ENCODE data around the gene MYO1B. TPM values are rescaled to one million over a fixed set of nuclear protein-coding genes. Genes with fewer than 3 reads are reported as not detected.
A peak's percentile ranks its signal among the peaks of the same experiment; 100 is the strongest.

Gene MYO1B
- total and polyA plus RNA-seq, 12 donors, result 8.7 to 32.4 (median 14.4) TPM

DNA sequence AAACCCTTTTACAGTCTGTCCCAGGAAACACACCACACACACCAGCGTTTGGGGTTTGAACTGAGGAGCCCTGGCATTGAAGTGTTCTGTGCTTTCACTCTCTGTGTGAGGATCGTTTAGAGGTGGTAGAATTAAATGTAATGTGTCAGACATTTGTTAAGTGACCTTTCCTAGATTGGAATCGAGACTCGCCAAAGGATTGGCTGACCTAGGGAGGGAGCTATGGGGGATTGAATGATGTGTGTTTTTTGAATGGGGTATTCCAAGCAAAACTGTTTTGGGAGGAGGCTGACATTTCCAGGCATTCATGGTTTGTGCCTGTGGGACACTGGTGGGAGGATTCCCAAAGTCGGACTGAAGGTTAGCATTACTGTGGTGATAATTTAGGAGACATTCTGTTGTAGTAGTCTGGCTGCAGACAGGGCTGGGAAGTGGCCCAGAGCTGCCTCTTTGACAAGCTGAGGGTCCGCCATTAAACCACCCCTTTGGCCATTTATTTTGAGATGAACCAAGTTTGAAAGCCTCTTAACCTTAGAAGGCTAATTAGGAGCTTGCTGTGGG, 1.7 kb downstream of the MYO1B start:
- Histone ChIP-seq H3K4me1 (peaks cover 5 to 63% (median 34%) of the 10 kb centered on the region in 9 donors), H3K27ac (peak overlapping the region; percentile 75 to 93 (median 87)), H3K27me3 (peaks cover 0 to 32% (median 0%) of the 10 kb centered on the region in 7 donors), H3K9me3 (peaks cover 0 to 7% (median 0%) of the 10 kb centered on the region in 11 donors), H3K36me3 (no peaks in the 10 kb centered on the region), H3K4me3 (peak overlapping the region in 9 of 10 donors; percentile 65 to 88 (median 77))
- TF ChIP-seq, protein P1, sequence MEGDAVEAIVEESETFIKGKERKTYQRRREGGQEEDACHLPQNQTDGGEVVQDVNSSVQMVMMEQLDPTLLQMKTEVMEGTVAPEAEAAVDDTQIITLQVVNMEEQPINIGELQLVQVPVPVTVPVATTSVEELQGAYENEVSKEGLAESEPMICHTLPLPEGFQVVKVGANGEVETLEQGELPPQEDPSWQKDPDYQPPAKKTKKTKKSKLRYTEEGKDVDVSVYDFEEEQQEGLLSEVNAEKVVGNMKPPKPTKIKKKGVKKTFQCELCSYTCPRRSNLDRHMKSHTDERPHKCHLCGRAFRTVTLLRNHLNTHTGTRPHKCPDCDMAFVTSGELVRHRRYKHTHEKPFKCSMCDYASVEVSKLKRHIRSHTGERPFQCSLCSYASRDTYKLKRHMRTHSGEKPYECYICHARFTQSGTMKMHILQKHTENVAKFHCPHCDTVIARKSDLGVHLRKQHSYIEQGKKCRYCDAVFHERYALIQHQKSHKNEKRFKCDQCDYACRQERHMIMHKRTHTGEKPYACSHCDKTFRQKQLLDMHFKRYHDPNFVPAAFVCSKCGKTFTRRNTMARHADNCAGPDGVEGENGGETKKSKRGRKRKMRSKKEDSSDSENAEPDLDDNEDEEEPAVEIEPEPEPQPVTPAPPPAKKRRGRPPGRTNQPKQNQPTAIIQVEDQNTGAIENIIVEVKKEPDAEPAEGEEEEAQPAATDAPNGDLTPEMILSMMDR (IDR thresholded peaks at IDR 0.05), result no peak
- ATAC-seq (peak in 7 of 8 donors; percentile 6 to 50 (median 32)), DNase-seq (no peak)
- 46 to 54% methylated on average over 6 of the region's 6 CpGs for WGBS, 2 donors
- intact Hi-C loops (cut with DNase I), result loop anchor here in 7 of 10 donors (5.0 to 10.0 kb wide), 5 partner anchors 55 to 138 kb away; no protein-coding TSS in a partner anchor

DNA sequence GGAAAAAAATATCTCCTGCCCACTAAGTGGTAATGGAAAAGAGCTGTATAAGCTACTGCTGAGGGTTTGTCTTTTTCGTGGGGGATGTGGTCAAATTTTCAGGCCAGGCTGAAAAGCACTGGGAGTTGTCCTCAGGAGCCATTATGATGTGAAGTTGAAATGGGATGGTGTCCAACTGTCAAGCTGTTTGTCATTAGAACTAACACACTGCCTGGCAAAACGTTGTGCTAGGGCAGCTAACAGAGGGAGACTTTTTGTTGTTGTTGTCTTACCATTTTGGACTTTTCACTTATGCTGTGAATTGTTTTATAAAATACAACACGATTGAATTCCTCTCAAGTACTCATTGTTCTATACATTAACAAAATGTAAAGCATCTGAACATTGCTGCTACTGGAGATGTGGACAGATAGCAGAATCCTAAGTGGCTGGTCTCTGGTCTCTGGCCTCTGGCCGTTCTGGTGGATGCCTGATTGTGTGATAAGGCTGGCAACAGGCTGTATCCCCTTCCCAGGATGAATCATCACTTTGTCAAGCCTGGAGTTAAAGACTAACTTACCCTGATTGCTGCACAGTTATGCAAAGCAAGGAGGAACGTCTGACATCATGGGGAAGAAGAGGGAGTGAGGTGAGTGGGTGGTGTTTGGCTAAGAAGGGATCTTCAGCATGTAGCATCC, 2.3 kb downstream of the MYO1B start:
- 24 to 29% methylated on average over 5 of the region's 5 CpGs for WGBS, 2 donors
- Histone ChIP-seq H3K9me3 (peaks cover 0 to 7% (median 0%) of the 10 kb centered on the region in 11 donors), H3K27me3 (peaks cover 0 to 32% (median 0%) of the 10 kb centered on the region in 7 donors), H3K27ac (peak overlapping the region; percentile 75 to 93 (median 87)), H3K4me1 (peaks cover 5 to 69% (median 34%) of the 10 kb centered on the region in 9 donors), H3K36me3 (no peaks in the 10 kb centered on the region), H3K4me3 (peak overlapping the region in 9 of 10 donors; percentile 65 to 88 (median 77))
- peak in 5 of 8 donors; percentile 29 to 65 (median 39) for ATAC-seq
- TF ChIP-seq, protein P1 (IDR thresholded peaks at IDR 0.05), result no peak
- DNase-seq, result peak in 1 of 2 donors; percentile 35
- intact Hi-C loops (cut with DNase I), result loop anchor here in 7 of 10 donors (5.0 to 10.0 kb wide), 5 partner anchors 55 to 137 kb away; no protein-coding TSS in a partner anchor

DNA sequence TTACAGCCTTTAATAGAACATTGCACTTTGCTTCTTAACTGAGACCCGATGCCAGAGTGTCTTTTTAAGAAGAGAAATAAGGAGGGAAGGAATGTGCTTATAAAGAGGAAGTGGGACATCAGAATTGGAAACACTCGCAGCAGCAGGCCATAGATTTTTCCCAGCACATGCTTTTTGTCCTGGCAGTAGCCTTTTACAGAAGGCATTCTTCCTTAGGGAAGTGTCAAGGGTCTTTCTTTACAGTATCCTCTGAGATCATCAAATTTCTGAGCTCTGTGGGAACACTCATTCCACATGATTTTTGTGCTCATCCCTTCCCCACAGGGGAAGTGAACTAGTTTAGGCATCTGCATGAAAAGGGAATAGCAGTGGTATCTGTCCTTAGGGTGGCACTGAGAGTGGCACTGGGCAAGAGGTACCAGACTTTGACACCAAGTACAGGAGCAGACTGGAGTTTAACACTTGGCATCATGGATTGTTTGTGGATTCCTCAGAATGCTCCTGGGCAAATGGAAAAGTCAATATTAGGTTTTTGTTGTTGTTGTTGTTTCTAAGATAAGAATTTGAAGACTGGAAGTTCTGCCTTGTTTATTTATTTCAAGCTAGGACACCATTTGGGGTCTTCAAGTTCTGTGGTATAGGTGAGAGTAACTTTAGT, 4.1 kb downstream of the MYO1B start:
- 42 to 43% methylated on average over 2 of the region's 2 CpGs for WGBS, 2 donors
- DNase-seq (no peak), ATAC-seq (no peak)
- TF ChIP-seq, protein P1 (IDR thresholded peaks at IDR 0.05), result no peak
- intact Hi-C loops (cut with DNase I), result loop anchor here in 7 of 10 donors (5.0 to 10.0 kb wide), 5 partner anchors 53 to 136 kb away; no protein-coding TSS in a partner anchor
- no peaks in the 10 kb centered on the region for H3K36me3 ChIP-seq
- no peak overlapping the region for H3K4me3 ChIP-seq
- peaks cover 0 to 28% (median 0%) of the 10 kb centered on the region in 7 donors for H3K27me3 ChIP-seq
- no peaks in the 10 kb centered on the region for H3K9me3 ChIP-seq
- peak overlapping the region in 6 of 10 donors; percentile 27 to 93 (median 65) for H3K27ac ChIP-seq
- peaks cover 5 to 78% (median 42%) of the 10 kb centered on the region in 9 donors for H3K4me1 ChIP-seq

DNA sequence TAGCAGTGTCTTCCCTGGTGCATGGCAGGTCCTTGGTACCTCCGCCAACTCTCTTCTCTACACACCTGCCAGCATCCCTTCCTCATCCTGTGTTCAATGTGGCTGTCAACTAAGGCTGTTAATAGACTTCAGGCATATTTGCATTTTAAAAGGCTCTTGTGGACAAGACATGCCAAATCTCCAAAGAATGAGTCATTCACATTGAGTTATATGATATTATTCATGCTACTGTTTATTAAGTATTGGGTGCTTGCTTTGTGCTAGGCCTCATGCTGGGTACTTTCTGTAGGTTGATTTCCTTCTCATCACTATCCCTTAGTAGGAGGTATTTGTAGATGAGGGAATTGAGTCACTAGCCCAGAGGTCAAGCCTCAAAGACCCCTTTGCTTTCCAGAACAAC, 5.2 kb downstream of the MYO1B start:
- Histone ChIP-seq H3K4me3 (no peak overlapping the region), H3K9me3 (no peaks in the 10 kb centered on the region), H3K4me1 (peaks cover 5 to 78% (median 45%) of the 10 kb centered on the region in 9 donors), H3K27ac (peak overlapping the region in 2 of 10 donors; percentile 34 to 44), H3K27me3 (peaks cover 0 to 17% (median 0%) of the 10 kb centered on the region in 7 donors), H3K36me3 (no peaks in the 10 kb centered on the region)
- TF ChIP-seq, protein P1 (IDR thresholded peaks at IDR 0.05), result no peak
- no peak for ATAC-seq
- DNase-seq, result no peak
- intact Hi-C loops (cut with DNase I), result loop anchor here in 1 of 10 donors (10.0 kb wide), 1 partner anchor 134 kb away; no protein-coding TSS in a partner anchor
- 96 to 98% methylated on average over 1 of the region's 1 CpG for WGBS, 2 donors
